NCI-H146 treated with DMSO at 0.1 percent for 48 hours (cell line): ENCODE data around the gene SNTG2.

Source experiments
- DNase-seq: peaks from one replicate; lab custom pipeline; 2025; ENCODE audit not compliant: unreplicated experiment; lab: John Stamatoyannopoulos, UW

Gene SNTG2

GRCh38 chr2:951224-952006, 766 bp downstream of the SNTG2 start:
- no peak for DNase-seq

DNA sequence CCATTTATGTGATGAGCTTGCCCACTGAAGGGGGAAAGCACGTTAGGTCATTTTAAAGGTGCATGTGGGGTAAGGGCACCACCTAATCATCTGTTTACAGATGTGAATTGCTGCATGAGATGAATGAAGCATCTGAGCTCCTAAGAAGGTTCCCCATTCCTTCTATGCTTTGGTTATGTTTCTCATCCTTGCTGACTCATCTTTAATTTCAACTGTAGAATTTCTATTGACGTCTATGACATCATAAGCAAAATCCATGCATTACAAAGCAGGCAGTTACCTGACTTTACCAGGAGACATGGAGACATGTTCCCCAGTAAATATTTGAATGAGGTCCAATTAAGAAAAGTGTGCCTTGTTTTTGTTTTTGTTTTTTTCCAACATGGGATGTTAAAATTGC, 2.8 kb downstream of the SNTG2 start:
- DNase-seq, result no peak

DNA sequence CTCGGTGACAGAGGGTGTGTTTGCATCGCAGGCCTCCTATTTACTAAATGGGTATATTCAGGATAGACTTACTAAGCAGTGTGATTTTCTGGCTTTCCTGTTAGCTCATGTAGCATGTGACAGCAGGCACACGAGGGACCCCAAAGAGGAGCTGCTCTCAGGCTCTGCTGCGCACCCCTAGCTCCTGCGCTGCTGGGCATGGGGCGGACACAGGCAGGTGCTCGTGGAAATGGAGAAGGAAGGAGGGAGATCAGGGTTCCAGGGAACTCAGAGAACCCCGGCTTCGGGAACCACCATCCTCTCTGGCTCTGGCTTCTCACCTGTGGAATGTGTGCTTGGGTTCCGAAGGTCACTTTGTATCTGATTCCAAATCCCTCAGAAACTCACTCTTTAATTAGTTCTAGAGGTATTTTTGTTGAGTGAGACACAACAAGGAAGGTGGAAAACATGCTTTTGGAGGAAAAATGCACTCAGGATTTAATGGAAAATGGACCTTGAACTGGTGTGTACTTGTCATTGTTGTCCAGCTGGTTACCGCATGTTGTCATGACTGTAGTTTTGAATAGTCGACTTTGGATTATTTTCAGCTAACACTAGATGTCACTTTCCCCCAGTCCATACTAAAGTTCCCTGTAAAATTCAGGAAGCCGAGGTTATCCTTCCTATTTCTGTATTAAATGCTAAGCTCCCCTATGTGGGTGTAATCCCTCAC, 3.5 kb downstream of the SNTG2 start:
- no peak for DNase-seq

GRCh38 chr2:954687-955000, 4.0 kb downstream of the SNTG2 start:
- no peak for DNase-seq

GRCh38 chr2:955829-956731, 5.4 kb downstream of the SNTG2 start:
- DNase-seq, result no peak

- DNase-seq, result no peak
These were observed 8.8 kb downstream of the SNTG2 start for GRCh38 chr2:959457-959856.

DNA sequence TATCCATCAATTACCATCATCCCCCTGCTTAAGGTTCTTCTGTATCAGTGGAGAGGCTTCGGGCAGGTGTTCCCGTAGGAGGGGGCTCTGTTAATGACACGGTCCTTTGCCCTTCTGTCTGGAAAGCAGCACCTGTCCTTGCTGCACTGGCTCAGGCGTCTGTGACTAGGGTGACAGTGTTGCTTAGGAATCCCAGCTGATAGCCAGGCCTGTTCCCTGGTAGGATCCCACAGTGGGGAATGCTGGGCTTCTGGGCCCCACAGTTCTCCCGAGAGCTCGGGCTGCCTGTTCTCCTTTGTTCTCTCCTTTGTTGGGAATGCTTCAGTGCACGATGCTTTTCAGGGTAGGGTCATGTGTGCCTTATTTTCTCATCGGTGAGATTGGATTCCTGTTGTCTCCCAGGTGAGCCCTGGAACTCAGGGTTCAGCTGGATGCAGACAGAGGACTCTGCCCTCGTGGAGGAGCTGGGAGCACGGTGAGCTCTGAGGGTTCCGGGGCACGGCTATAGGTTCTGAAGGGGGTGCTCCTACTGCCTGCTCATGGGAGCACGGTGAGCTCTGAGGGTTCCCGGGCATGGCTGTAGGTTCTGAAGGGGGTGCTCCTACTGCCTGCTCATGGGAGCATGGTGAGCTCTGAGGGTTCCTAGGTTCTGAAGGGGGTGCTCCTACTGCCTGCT, 9.6 kb downstream of the SNTG2 start:
- no peak for DNase-seq

- no peak for DNase-seq
These were observed 11.1 kb downstream of the SNTG2 start for GRCh38 chr2:961786-962185.

- no peak for DNase-seq
These were observed 13.2 kb downstream of the SNTG2 start for GRCh38 chr2:963876-964275.

GRCh38 chr2:964562-964961, 13.9 kb downstream of the SNTG2 start:
- no peak for DNase-seq

GRCh38 chr2:965640-966147, 15.0 kb downstream of the SNTG2 start:
- no peak for DNase-seq

DNA sequence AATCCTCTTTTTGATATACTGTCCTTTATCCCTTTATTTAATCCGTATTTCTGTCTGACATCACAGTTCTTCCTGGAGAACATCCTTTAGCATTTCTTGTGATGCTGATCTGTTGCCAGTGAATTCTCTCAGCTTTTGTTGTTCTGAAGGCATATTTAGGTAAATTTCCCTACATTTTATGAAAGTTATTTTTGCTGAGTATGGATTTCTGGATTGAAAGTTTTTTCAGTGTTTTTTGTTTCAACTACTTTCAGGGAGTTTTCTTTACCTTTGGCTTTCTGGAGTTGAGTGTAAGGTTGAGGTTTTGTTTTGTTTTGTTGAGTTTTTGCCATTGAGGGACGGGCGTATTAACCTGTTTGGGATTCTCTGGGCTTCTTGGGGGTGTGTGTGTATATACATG, 22.5 kb downstream of the SNTG2 start:
- DNase-seq, result no peak

DNA sequence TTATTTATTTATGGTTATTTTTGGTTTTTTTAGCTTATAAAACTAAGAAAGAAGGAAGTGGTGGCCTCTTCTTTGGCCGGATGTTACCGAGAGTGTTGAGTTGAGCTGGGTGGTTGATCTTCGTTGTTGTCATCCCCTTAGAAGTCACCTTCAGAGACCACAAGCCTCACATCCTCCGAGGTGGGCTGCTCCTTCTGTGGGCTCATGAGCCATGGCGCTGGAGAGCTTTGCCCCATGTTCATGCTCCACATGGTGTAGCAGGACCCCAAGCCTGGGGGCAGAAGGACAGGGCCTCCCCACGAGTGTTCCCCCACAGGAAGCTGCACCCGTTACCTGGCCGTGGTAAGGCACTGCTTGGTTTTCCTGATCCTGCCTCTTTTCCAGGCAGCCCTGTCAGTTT, 23.4 kb downstream of the SNTG2 start:
- DNase-seq, result no peak

GRCh38 chr2:974502-974901, 23.9 kb downstream of the SNTG2 start:
- DNase-seq, result no peak

- DNase-seq, result no peak
These were observed 24.4 kb downstream of the SNTG2 start for GRCh38 chr2:975095-975494.

- no peak for DNase-seq
These were observed 28.6 kb downstream of the SNTG2 start for GRCh38 chr2:979069-979928.

DNA sequence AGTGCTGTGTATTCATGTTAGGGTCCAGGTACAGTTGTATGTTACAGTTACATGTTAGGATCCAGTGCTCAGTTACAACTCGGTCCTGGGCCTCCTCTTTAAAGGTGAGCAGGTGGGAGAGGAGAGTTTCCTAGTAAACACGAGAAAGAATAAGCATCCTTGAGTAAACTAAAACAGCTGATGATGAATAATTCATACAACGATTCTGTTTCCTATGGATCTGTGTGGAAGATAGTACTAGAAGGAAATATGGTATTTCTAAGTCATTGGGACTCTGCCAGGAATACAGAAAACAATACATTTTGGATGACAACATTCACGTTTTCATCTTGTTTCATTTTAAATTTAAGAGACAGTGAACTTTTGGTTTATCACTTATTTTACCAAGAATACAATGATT, 29.5 kb downstream of the SNTG2 start:
- no peak for DNase-seq

- DNase-seq, result no peak
These were observed 30.6 kb downstream of the SNTG2 start for GRCh38 chr2:981258-981657.

DNA sequence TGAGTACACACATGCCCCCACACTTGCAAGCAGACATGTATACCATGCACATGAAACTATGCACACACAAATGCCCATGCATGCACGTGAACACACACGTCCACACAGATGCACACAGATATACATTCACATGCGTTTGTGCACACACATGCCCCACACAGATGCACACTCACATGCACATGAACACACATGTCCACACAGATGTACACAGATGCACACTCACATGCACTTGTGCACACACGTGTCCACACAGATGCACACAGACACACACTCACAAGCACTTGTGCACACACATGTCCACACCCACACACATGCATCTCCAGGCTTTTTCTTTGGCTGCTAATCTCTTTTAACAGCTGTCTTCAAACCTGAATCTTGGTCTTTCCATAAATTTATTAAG, 31.1 kb downstream of the SNTG2 start:
- DNase-seq, result no peak

DNA sequence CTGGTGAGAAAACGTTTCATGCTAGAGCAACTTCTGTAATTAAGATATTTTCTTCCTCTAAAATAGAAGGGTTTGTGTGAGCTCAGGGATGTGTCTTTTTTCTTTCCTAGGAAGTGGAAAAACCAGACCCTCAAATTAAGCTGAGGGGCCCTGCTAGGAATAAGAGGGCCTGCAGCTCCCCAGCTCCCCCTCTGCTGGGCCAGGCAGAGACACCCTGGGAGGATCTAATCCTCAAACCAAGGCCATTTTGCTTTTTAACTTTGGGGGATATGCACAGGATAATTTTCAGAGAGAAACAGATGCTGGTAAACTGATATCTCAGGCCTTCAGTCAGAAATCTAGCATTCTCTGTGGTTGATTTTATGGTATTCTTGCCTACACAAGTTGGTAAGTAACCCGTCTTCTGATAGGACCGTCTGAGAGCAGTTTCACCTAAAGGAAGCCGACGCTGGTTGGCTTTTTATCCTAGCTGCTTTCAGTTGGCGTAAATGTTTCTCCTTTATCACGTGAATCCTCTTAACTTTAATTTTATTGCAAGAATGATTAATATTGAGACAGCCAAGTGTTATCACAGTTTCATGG, 34.8 kb downstream of the SNTG2 start:
- no peak for DNase-seq
